GM13977 (cell line): Measurements from ENCODE around the gene NGF.

Source experiments
- DNase-seq: peaks from one replicate; pipeline ENCODE4 v3.0.0; 2012; ENCODE audit warnings: low spot score
- CTCF ChIP-seq: IDR thresholded peaks from 2 replicates; pipeline ENCODE4 v1.5.1; 2012; ENCODE audit warnings: mild to moderate bottlenecking, control low read depth; ENCODE audit not compliant: insufficient read depth; ENCODE audit errors: extremely low read depth, missing control alignments
- in situ Hi-C: fragments of 300-500 bp; cut with MboI; formaldehyde crosslinking; loops from one replicate; pipeline ENCODE4 v1.12.0; 2022; ENCODE audit warnings: low sequenced_read_pairs, low pct_unique_long_range_greater_than_20kb, mixed read lengths, inconsistent platforms; ENCODE audit not compliant: unreplicated experiment

The NGF gene

DNA sequence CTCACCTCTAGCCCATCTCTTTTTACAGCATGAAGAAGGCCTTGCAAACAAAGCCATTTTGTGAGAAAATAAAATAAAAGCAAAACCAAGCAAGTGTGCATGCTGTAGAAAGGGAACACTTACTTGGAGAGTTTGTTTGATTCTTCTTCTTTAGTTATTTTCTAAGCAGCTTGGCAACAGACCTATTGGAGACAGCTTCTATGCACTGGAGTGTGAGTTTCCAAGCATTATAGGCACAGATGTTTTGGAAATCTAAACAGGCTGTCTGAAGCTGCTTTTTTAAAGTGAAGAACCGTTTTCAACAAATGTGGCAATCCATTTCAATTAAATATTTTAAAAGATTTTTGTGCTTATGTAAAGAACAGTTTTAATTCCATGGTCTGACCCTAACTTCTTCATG is 76.6 kb downstream of the NGF start:
- TF ChIP-seq CTCF: no peak
- in situ Hi-C loops: no loop called here
- no peak for DNase-seq

DNA sequence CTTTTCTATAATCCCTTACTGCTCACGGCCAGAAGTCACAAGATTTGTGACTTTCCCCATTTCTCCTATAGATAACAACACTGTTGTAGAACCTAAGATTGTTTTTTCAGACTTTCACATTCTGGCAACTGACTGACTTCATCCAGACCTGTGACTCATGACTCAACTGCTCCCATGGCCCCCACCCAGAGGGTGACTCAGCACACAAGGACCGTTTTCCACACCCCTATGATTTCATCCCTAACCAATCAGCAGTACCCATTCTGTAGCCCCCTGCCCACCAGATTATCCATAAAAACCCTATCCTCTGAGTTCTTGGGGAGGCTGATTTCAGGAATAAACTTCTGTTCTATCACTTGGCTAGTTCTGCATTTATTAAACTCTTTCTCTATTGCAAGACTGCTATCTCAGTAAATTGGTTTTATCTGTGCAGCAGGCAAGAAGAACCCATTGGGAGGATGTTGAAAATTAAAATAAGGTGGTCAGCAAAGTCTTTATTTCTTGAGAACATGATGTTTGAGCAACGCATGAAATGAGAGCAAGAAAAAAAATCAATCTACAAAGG is 79.7 kb downstream of the NGF start:
- DNase-seq: no peak
- no peak for TF ChIP-seq CTCF
- in situ Hi-C loops: no loop called here

DNA sequence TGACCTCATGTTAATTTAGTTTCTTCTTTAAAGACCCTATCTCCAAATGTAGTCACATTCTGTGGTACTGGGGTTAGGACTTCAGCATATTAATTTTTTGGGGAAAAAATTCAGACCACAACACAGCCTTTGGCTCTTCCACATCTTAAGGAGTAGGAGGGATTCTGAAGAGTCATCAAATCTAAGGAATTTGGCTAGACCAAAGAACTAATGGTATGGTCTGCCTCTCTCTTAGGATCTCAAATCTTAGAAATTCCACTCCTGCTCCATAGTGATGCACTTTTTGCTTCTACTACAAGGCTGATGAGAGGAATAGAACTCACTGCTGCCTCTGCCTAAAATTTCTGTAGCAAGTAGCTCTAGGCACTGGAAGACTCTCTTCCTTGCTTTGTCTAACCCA is 80.5 kb downstream of the NGF start:
- DNase-seq: no peak
- in situ Hi-C loops: no loop called here
- TF ChIP-seq CTCF: no peak

DNA sequence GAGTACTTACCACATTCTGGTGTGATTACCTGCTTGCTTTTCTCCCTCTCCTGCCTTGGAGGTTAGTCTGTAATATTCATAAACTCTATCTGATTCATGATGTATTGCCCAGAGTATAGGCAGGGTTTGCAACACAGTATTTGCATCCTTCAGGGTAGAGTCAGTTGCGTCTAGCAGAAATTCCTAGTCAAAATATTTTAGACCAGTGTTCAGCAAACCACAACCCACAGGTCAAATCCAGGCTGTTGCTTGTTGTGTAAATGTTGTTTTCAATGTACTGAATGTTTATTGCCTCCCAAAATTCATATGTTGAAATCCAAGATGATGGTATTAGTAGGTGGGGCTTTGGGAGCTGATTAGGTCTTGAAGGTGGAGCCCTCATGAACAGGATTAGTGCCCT is 82.9 kb downstream of the NGF start:
- no peak for TF ChIP-seq CTCF
- DNase-seq: no peak
- in situ Hi-C loops: no loop called here

GRCh38 chr1:115252585-115252984 is 85.5 kb downstream of the NGF start:
- in situ Hi-C loops: no loop called here
- no peak for TF ChIP-seq CTCF
- no peak for DNase-seq

DNA sequence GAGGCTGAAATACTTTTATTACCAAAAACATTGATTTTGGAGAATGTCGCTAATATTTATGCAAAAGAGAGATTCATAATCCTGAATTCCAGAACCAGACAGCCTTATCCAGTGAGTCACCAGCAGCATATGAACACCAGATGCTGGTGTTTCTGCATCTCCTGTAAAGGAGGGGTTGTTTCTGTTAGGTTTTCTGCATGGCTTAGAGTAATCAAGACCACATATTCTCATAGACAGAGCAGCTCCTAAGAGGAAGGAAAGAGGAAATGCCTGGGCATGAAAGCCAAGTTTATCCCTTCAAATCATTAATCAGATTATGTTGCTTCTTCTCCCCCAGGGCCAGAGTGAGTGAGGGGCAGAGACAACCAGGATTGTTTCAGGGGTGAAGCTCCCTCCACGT is 86.2 kb downstream of the NGF start:
- in situ Hi-C loops: no loop called here
- no peak for DNase-seq
- no peak for TF ChIP-seq CTCF

- in situ Hi-C loops: no loop called here
- no peak for DNase-seq
- TF ChIP-seq CTCF: no peak
These were observed 86.7 kb downstream of the NGF start for GRCh38 chr1:115251340-115251748.
